T-cell (primary cell): ENCODE results near the gene ATP6V0D1. TPM values are rescaled to one million over a fixed set of nuclear protein-coding genes. Genes with fewer than 3 reads are reported as not detected.

ENCODE experiments used
- ATAC-seq, 4 experiments: fragments of 200-7000 bp in 3 of 4; fragments of 150-1000 bp in 1 of 4; cut with Tn5 transposase; replicated peaks in 1 of 4; 1 replicate in 3 of 4; 2 replicates in 1 of 4; pipeline ENCODE4 v1.10.0; 2021; ENCODE audit warnings: moderate library complexity in 3 of 4, mild to moderate bottlenecking in 2 of 4, moderate number of reproducible peaks in 1 of 4
- CTCF ChIA-PET, 2 donors: fragments of 300-600 bp; sonication (Branson Sonifier 250); formaldehyde crosslinking; loops; one replicate each; lab custom pipeline; 2022; ENCODE audit warnings: antibody characterized with exemption in 2 of 2; lab: Charles Lee
- POLR2A ChIA-PET, 2 donors: fragments of 300-600 bp; sonication (Branson Sonifier 250); formaldehyde crosslinking; loops; one replicate each; lab custom pipeline; 2022; ENCODE audit warnings: antibody characterized with exemption in 2 of 2; lab: Charles Lee
- DNase-seq, 35 experiments: peaks; one replicate each; pipeline versions ENCODE4 v3.0.0 to v3.0.0-alpha.2; 2013 to 2023
- H3K27ac ChIP-seq: one replicate; pipeline ENCODE4 v1.5.1; 2013; ENCODE audit warnings: low read length
- H3K27me3 ChIP-seq, 2 experiments: replicated peaks in 1 of 2; 1 replicate in 1 of 2; 2 replicates in 1 of 2; pipeline versions ENCODE4 v1.6.1 to v1.7.0; 2013; ENCODE audit warnings: low read length in 1 of 2, mixed read lengths in 1 of 2; ENCODE audit not compliant: control insufficient read depth in 2 of 2, insufficient read depth in 2 of 2; ENCODE audit errors: extremely low read depth in 1 of 2
- H3K36me3 ChIP-seq, 2 donors: 1 replicate in 1 of 2; 2 replicates in 1 of 2; pipeline versions ENCODE4 v1.6.1 to v1.7.0; 2013; ENCODE audit warnings: low read length in 1 of 2; ENCODE audit not compliant: control insufficient read depth in 2 of 2, insufficient read depth in 1 of 2; ENCODE audit errors: extremely low read depth in 1 of 2
- H3K4me1 ChIP-seq, 2 experiments: 1 replicate in 1 of 2; 2 replicates in 1 of 2; pipeline versions ENCODE4 v1.6.1 to v1.7.0; 2013; ENCODE audit warnings: low read length in 2 of 2, mixed read lengths in 1 of 2; ENCODE audit not compliant: insufficient read depth in 2 of 2, control insufficient read depth in 1 of 2; ENCODE audit errors: extremely low read depth in 1 of 2
- H3K4me3 ChIP-seq, 2 donors: 1 replicate in 1 of 2; 2 replicates in 1 of 2; pipeline versions ENCODE4 v1.5.1 to v1.7.0; 2013; ENCODE audit warnings: mild to moderate bottlenecking in 2 of 2, low read length in 1 of 2, moderate library complexity in 1 of 2; ENCODE audit not compliant: control insufficient read depth in 1 of 2; ENCODE audit errors: extremely low read depth in 1 of 2
- H3K9me3 ChIP-seq: 2 replicates; pipeline ENCODE4 v1.7.0; 2013
- H3K27ac Mint-ChIP-seq, 2 donors: one replicate each; pipeline ENCODE4 v1.8.0; 2020 to 2021; ENCODE audit warnings: mild to moderate bottlenecking in 2 of 2, mixed read lengths in 2 of 2
- H3K27me3 Mint-ChIP-seq, 2 donors: one replicate each; pipeline ENCODE4 v1.8.0; 2021 to 2022; ENCODE audit warnings: mixed read lengths in 2 of 2
- H3K36me3 Mint-ChIP-seq: one replicate; pipeline ENCODE4 v1.8.0; 2021; ENCODE audit warnings: mixed read lengths
- H3K4me1 Mint-ChIP-seq, 3 donors: one replicate each; pipeline ENCODE4 v1.8.0; 2020 to 2022; ENCODE audit warnings: mixed read lengths in 3 of 3, mild to moderate bottlenecking in 1 of 3
- H3K4me3 Mint-ChIP-seq, 3 donors: one replicate each; pipeline ENCODE4 v1.8.0; 2020 to 2022; ENCODE audit warnings: mild to moderate bottlenecking in 3 of 3, mixed read lengths in 3 of 3, moderate library complexity in 3 of 3
- H3K9me3 Mint-ChIP-seq, 3 donors: one replicate each; pipeline ENCODE4 v1.8.0; 2020 to 2022; ENCODE audit warnings: mixed read lengths in 3 of 3
- WGBS: methylation state at CpG from one replicate; pipeline ENCODE4 v1.1.5; 2013; ENCODE audit warnings: missing lambda C conversion rate; ENCODE audit not compliant: insufficient coverage; 5-methylcytosine and 5-hydroxymethylcytosine counted together
- total RNA-seq, 35 experiments: library from RNA in 6 of 35; stranded (reverse) in 6 of 35; fragments of 120-200 nt in 1 of 35; gene quantifications; one replicate each; pipeline versions ENCODE4 v1.2.1 to v1.2.4 and lab custom pipeline; 2013 to 2026

ATP6V0D1 gene
- total RNA-seq, 5 donors from 2014 or later (not counting 1 experiment from before 2014, with no cell fraction given) = 41.5 to 49.6 (median 45.8) TPM

DNA sequence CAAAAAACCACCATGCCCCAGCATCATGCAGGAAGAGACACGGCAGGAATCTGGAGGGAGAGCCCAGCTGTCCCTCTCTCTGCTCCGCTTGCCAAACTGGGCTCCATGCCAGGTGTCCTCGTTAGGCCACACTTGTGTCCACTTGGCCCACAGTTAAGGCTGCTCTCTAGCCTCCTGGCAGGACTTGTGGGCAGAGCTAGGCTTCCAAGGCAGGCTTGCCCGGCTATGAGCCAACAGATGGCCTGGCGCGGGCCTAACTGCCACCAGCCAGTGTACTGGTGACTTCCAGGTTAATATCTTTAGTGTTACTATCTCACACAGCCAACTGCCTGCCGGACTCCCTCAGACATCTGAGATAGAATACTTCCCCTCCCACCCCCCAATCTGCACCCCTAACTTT is 10.6 kb downstream of the ATP6V0D1 start:
- no peak overlapping the region for H3K27ac ChIP-seq
- H3K27ac Mint-ChIP-seq = no peak overlapping the region
- peaks cover 0 to 8% of the 10 kb centered on the region in 2 donors for H3K36me3 ChIP-seq
- H3K4me3 Mint-ChIP-seq = no peak overlapping the region
- H3K9me3 ChIP-seq = no peaks in the 10 kb centered on the region
- ChIA-PET CTCF (no interaction called here), POLR2A (interaction anchor here in 1 of 2 donors (0.7 kb wide), 1 partner anchor 201 kb away, joined by 3 read pairs; no protein-coding TSS in a partner anchor)
- ATAC-seq = no peak
- 98% methylated on average over 7 of the region's 7 CpGs for WGBS
- peaks cover 12% of the 10 kb centered on the region for H3K36me3 Mint-ChIP-seq
- H3K9me3 Mint-ChIP-seq = no peaks in the 10 kb centered on the region
- no peak overlapping the region for H3K4me3 ChIP-seq
- H3K4me1 Mint-ChIP-seq = peaks cover 62 to 78% (median 63%) of the 10 kb centered on the region in 3 donors
- H3K27me3 Mint-ChIP-seq = no peaks in the 10 kb centered on the region
- no peak for DNase-seq
- H3K27me3 ChIP-seq = no peaks in the 10 kb centered on the region
- H3K4me1 ChIP-seq = peaks cover 0 to 25% of the 10 kb centered on the region in 2 experiments

- H3K9me3 Mint-ChIP-seq = no peaks in the 10 kb centered on the region
- WGBS = 93% methylated on average over 3 of the region's 5 CpGs
- POLR2A ChIA-PET = no interaction called here
- H3K27me3 Mint-ChIP-seq = no peaks in the 10 kb centered on the region
- Histone ChIP-seq H3K36me3 (no peaks in the 10 kb centered on the region), H3K4me1 (peaks cover 0 to 30% of the 10 kb centered on the region in 2 experiments), H3K9me3 (no peaks in the 10 kb centered on the region), H3K27ac (no peak overlapping the region), H3K4me3 (no peak overlapping the region), H3K27me3 (no peaks in the 10 kb centered on the region)
- ATAC-seq (no peak), DNase-seq (no peak)
- H3K36me3 Mint-ChIP-seq = peaks cover 4% of the 10 kb centered on the region
- no peak overlapping the region for H3K4me3 Mint-ChIP-seq
- no peak overlapping the region for H3K27ac Mint-ChIP-seq
- CTCF ChIA-PET = no interaction called here
- H3K4me1 Mint-ChIP-seq = peaks cover 48 to 64% (median 56%) of the 10 kb centered on the region in 3 donors
These were observed 12.2 kb downstream of the ATP6V0D1 start for GRCh38 chr16:67468731-67469130.

- CTCF ChIA-PET = interaction anchor here in 1 of 2 donors (1.8 kb wide), 1 partner anchor 39 kb away, joined by 4 read pairs; no protein-coding TSS in a partner anchor
- Mint-ChIP-seq H3K27ac (no peak overlapping the region), H3K36me3 (peaks cover 1% of the 10 kb centered on the region), H3K9me3 (no peaks in the 10 kb centered on the region), H3K4me3 (no peak overlapping the region), H3K27me3 (no peaks in the 10 kb centered on the region), H3K4me1 (peaks cover 36 to 57% (median 50%) of the 10 kb centered on the region in 3 donors)
- Histone ChIP-seq H3K27me3 (no peaks in the 10 kb centered on the region), H3K36me3 (peaks cover 3 to 9% of the 10 kb centered on the region in 2 donors), H3K4me1 (peaks cover 0 to 34% of the 10 kb centered on the region in 2 experiments), H3K27ac (no peak overlapping the region), H3K4me3 (no peak overlapping the region), H3K9me3 (no peaks in the 10 kb centered on the region)
- WGBS = 82% methylated on average over 2 of the region's 6 CpGs
- no peak for DNase-seq
- POLR2A ChIA-PET = no interaction called here
- no peak for ATAC-seq
These were observed 14.4 kb downstream of the ATP6V0D1 start for GRCh38 chr16:67466581-67466980.

- H3K36me3 Mint-ChIP-seq = peaks cover 7% of the 10 kb centered on the region
- CTCF ChIA-PET = no interaction called here
- peaks cover 3 to 22% of the 10 kb centered on the region in 2 donors for H3K36me3 ChIP-seq
- no peak overlapping the region for H3K4me3 Mint-ChIP-seq
- H3K27me3 ChIP-seq = no peaks in the 10 kb centered on the region
- no peaks in the 10 kb centered on the region for H3K9me3 Mint-ChIP-seq
- H3K27ac Mint-ChIP-seq = no peak overlapping the region
- H3K9me3 ChIP-seq = no peaks in the 10 kb centered on the region
- POLR2A ChIA-PET = no interaction called here
- no peaks in the 10 kb centered on the region for H3K27me3 Mint-ChIP-seq
- 84% methylated on average over 2 of the region's 2 CpGs for WGBS
- DNase-seq (no peak), ATAC-seq (no peak)
- H3K27ac ChIP-seq = no peak overlapping the region
- H3K4me1 ChIP-seq = peaks cover 0 to 42% of the 10 kb centered on the region in 2 experiments
- no peak overlapping the region for H3K4me3 ChIP-seq
- peaks cover 32 to 54% (median 50%) of the 10 kb centered on the region in 3 donors for H3K4me1 Mint-ChIP-seq
These were observed 16.4 kb downstream of the ATP6V0D1 start for GRCh38 chr16:67464565-67464964.

DNA sequence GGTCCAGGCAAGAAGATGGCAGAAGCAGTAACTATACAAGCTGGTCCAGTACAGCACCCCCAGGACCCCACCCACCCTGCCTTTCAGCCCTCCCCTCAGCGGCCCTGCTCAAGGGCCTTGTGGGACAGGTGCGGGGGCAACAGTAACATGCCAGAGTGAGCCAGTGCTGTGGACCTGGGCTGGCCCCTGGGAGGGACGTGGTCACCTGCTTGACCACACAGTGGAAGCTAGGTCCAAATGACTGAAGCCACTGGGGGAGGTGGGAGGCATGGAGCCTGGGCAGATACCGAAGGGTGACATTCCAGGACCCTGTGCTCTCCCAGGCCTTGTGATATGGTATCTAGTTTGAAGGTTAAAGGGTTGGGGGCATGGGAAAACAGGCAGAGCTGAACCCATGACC is 17.3 kb downstream of the ATP6V0D1 start:
- POLR2A ChIA-PET = no interaction called here
- peaks cover 9% of the 10 kb centered on the region for H3K36me3 Mint-ChIP-seq
- CTCF ChIA-PET = interaction anchor here in 1 of 2 donors (0.8 kb wide), 1 partner anchor 12 kb away, joined by 5 read pairs; no protein-coding TSS in a partner anchor
- H3K9me3 ChIP-seq = no peaks in the 10 kb centered on the region
- H3K27me3 ChIP-seq = no peaks in the 10 kb centered on the region
- peaks cover 0 to 50% of the 10 kb centered on the region in 2 experiments for H3K4me1 ChIP-seq
- no peak for DNase-seq
- no peak overlapping the region for H3K27ac ChIP-seq
- H3K4me1 Mint-ChIP-seq = peaks cover 33 to 57% (median 52%) of the 10 kb centered on the region in 3 donors
- no peaks in the 10 kb centered on the region for H3K9me3 Mint-ChIP-seq
- H3K36me3 ChIP-seq = peaks cover 3 to 30% of the 10 kb centered on the region in 2 donors
- H3K4me3 ChIP-seq = no peak overlapping the region
- H3K27ac Mint-ChIP-seq = no peak overlapping the region
- 95% methylated on average over 4 of the region's 4 CpGs for WGBS
- ATAC-seq = no peak
- no peaks in the 10 kb centered on the region for H3K27me3 Mint-ChIP-seq
- H3K4me3 Mint-ChIP-seq = no peak overlapping the region

GRCh38 chr16:67463059-67463458 is 17.9 kb downstream of the ATP6V0D1 start:
- no peaks in the 10 kb centered on the region for H3K27me3 ChIP-seq
- ATAC-seq (no peak), DNase-seq (no peak)
- Mint-ChIP-seq H3K4me1 (peaks cover 30 to 54% (median 48%) of the 10 kb centered on the region in 3 donors), H3K9me3 (no peaks in the 10 kb centered on the region), H3K36me3 (peaks cover 12% of the 10 kb centered on the region), H3K27me3 (no peaks in the 10 kb centered on the region), H3K4me3 (no peak overlapping the region), H3K27ac (no peak overlapping the region)
- H3K4me1 ChIP-seq = peaks cover 0 to 50% of the 10 kb centered on the region in 2 experiments
- 100% methylated on average over 2 of the region's 5 CpGs for WGBS
- H3K9me3 ChIP-seq = no peaks in the 10 kb centered on the region
- H3K27ac ChIP-seq = no peak overlapping the region
- ChIA-PET POLR2A (no interaction called here), CTCF (interaction anchor here in 1 of 2 donors (0.6 kb wide), 1 partner anchor 183 kb away, joined by 5 read pairs; no protein-coding TSS in a partner anchor)
- H3K36me3 ChIP-seq = peaks cover 3 to 30% of the 10 kb centered on the region in 2 donors
- H3K4me3 ChIP-seq = no peak overlapping the region
